H9 (cell line): ENCODE measurements around the gene THY1. TPM values are rescaled to one million over a fixed set of nuclear protein-coding genes. Genes with fewer than 3 reads are reported as not detected.

Source experiments
- DNase-seq: peaks from one replicate; pipeline ENCODE4 v3.0.0-alpha.2; 2017
- H2AFZ ChIP-seq: one replicate; pipeline ENCODE4 v1.6.1; 2013; ENCODE audit warnings: mild to moderate bottlenecking, low read length, control low read depth, moderate library complexity
- H2AK5ac ChIP-seq: 2 replicates; pipeline ENCODE4 v1.6.1; 2013; ENCODE audit warnings: low read length, control low read depth, mixed read lengths; ENCODE audit not compliant: insufficient read length
- H2BK120ac ChIP-seq: one replicate; pipeline ENCODE4 v1.6.1; 2013; ENCODE audit warnings: low read depth, mild to moderate bottlenecking, low read length, control low read depth, inconsistent platforms; ENCODE audit not compliant: poor library complexity, severe bottlenecking
- H2BK12ac ChIP-seq: 2 replicates; pipeline ENCODE4 v1.6.1; 2013; ENCODE audit warnings: low read length, control low read depth, mixed read lengths, low read depth; ENCODE audit not compliant: insufficient read length
- H2BK15ac ChIP-seq: 2 replicates; pipeline ENCODE4 v1.6.1; 2013; ENCODE audit warnings: low read depth, low read length, control low read depth
- H2BK20ac ChIP-seq: one replicate; pipeline ENCODE4 v1.6.1; 2013; ENCODE audit warnings: low read depth, mild to moderate bottlenecking, low read length, control low read depth, inconsistent platforms; ENCODE audit not compliant: poor library complexity, severe bottlenecking
- H2BK5ac ChIP-seq: 2 replicates; pipeline ENCODE4 v1.6.1; 2013; ENCODE audit warnings: low read length, control low read depth, mixed read lengths; ENCODE audit not compliant: insufficient read length
- H3K14ac ChIP-seq: 2 replicates; pipeline ENCODE4 v1.6.1; 2013; ENCODE audit warnings: low read length, control low read depth; ENCODE audit not compliant: insufficient read depth
- H3K18ac ChIP-seq: 2 replicates; pipeline ENCODE4 v1.6.1; 2013; ENCODE audit warnings: low read depth, mild to moderate bottlenecking, mixed read lengths, low read length, control low read depth; ENCODE audit not compliant: insufficient read length
- H3K23ac ChIP-seq: 2 replicates; pipeline ENCODE4 v1.6.1; 2013; ENCODE audit warnings: low read length, control low read depth, mixed read lengths, low read depth; ENCODE audit not compliant: insufficient read length
- H3K23me2 ChIP-seq: 2 replicates; pipeline ENCODE4 v1.6.1; 2013; ENCODE audit warnings: low read depth, mild to moderate bottlenecking, mixed read lengths, low read length, control low read depth; ENCODE audit not compliant: insufficient read length, poor library complexity, severe bottlenecking
- H3K27ac ChIP-seq: 2 replicates; pipeline ENCODE4 v1.5.1; 2013; ENCODE audit warnings: low read length, control low read depth, mixed read lengths, low read depth; ENCODE audit not compliant: insufficient read length
- H3K27me3 ChIP-seq: 2 replicates; pipeline ENCODE4 v1.6.1; 2013; ENCODE audit warnings: low read length, control low read depth, inconsistent platforms; ENCODE audit not compliant: insufficient read depth
- H3K4ac ChIP-seq: 2 replicates; pipeline ENCODE4 v1.6.1; 2013; ENCODE audit warnings: low read depth, mild to moderate bottlenecking, control low read depth, inconsistent platforms, low read length, moderate library complexity
- H3K4me1 ChIP-seq: 2 replicates; pipeline ENCODE4 v1.6.1; 2013; ENCODE audit warnings: low read length, control low read depth, inconsistent platforms; ENCODE audit not compliant: insufficient read depth
- H3K4me2 ChIP-seq: 2 replicates; pipeline ENCODE4 v1.6.1; 2013; ENCODE audit warnings: low read length, control low read depth, mixed read lengths; ENCODE audit not compliant: insufficient read length, insufficient read depth
- H3K56ac ChIP-seq: 2 replicates; pipeline ENCODE4 v1.6.1; 2013; ENCODE audit warnings: low read depth, mild to moderate bottlenecking, mixed read lengths, low read length, control low read depth; ENCODE audit not compliant: insufficient read length
- H3K79me1 ChIP-seq: 2 replicates; pipeline ENCODE4 v1.6.1; 2013; ENCODE audit warnings: low read depth, mild to moderate bottlenecking, moderate library complexity, low read length, control low read depth, inconsistent platforms; ENCODE audit not compliant: insufficient read depth, poor library complexity, severe bottlenecking
- H3K79me2 ChIP-seq: 2 replicates; pipeline ENCODE4 v1.6.1; 2013; ENCODE audit warnings: low read length, control low read depth, inconsistent platforms; ENCODE audit not compliant: insufficient read depth
- H3K9ac ChIP-seq: 2 replicates; pipeline ENCODE4 v1.6.1; 2013; ENCODE audit warnings: low read length, control low read depth, mixed read lengths; ENCODE audit not compliant: insufficient read length; ENCODE audit errors: extremely low read depth
- H3K9me3 ChIP-seq: one replicate; pipeline ENCODE4 v1.6.1; 2013; ENCODE audit warnings: low read depth, low read length, inconsistent platforms; ENCODE audit not compliant: control insufficient read depth
- H3T11ph ChIP-seq: one replicate; pipeline ENCODE4 v1.6.1; 2013; ENCODE audit warnings: mild to moderate bottlenecking, low read length, control low read depth, inconsistent platforms
- H4K20me1 ChIP-seq: one replicate; pipeline ENCODE4 v1.6.1; 2013; ENCODE audit not compliant: control insufficient read depth, insufficient read length, insufficient read depth
- H4K5ac ChIP-seq: 2 replicates; pipeline ENCODE4 v1.6.1; 2013; ENCODE audit warnings: low read depth, mild to moderate bottlenecking, mixed read lengths, low read length, control low read depth; ENCODE audit not compliant: insufficient read length
- H4K8ac ChIP-seq: replicated peaks from 2 replicates; pipeline ENCODE4 v1.6.1; 2013; ENCODE audit warnings: low read length, control low read depth, mixed read lengths, low read depth; ENCODE audit not compliant: insufficient read length
- H4K91ac ChIP-seq: 2 replicates; pipeline ENCODE4 v1.6.1; 2013; ENCODE audit warnings: low read depth, mild to moderate bottlenecking, moderate library complexity, mixed read lengths, low read length, control low read depth; ENCODE audit not compliant: insufficient read length
- H3K27ac Mint-ChIP-seq, 3 experiments: 2 replicates in 2 of 3; 3 replicates in 1 of 3; pipeline ENCODE4 v1.8.0; 2020 to 2021; ENCODE audit warnings: mixed read lengths in 3 of 3, mild to moderate bottlenecking in 1 of 3, moderate library complexity in 1 of 3
- H3K27me3 Mint-ChIP-seq: 2 replicates; pipeline ENCODE4 v1.8.0; 2021; ENCODE audit warnings: low read depth, mild to moderate bottlenecking, moderate library complexity, mixed read lengths
- H3K36me3 Mint-ChIP-seq, 3 experiments: 2 replicates in 2 of 3; 3 replicates in 1 of 3; pipeline ENCODE4 v1.8.0; 2020 to 2021; ENCODE audit warnings: low read depth in 3 of 3, mixed read lengths in 3 of 3; ENCODE audit not compliant: insufficient read depth in 1 of 3
- H3K4me1 Mint-ChIP-seq, 2 experiments: 2 replicates each; pipeline ENCODE4 v1.8.0; 2020; ENCODE audit warnings: mixed read lengths in 2 of 2
- H3K4me3 Mint-ChIP-seq, 2 experiments: 2 replicates in 1 of 2; 3 replicates in 1 of 2; pipeline ENCODE4 v1.8.0; 2020 to 2021; ENCODE audit warnings: mild to moderate bottlenecking in 2 of 2, mixed read lengths in 2 of 2, moderate library complexity in 1 of 2
- H3K9me3 Mint-ChIP-seq, 2 experiments: 2 replicates in 1 of 2; 3 replicates in 1 of 2; pipeline ENCODE4 v1.8.0; 2020; ENCODE audit warnings: mild to moderate bottlenecking in 2 of 2, mixed read lengths in 2 of 2, moderate library complexity in 1 of 2
- WGBS: extraction: QIAGEN DNeasy Blood & Tissue Kit; methylation state at CpG from one replicate; pipeline ENCODE4 v1.1.7; 2013; ENCODE audit warnings: missing lambda C conversion rate, low lambda C conversion rate, mixed read lengths; ENCODE audit not compliant: insufficient read length; ENCODE audit errors: extremely low coverage; 5-methylcytosine and 5-hydroxymethylcytosine counted together
- total RNA-seq: library from RNA; stranded (reverse); gene quantifications from 2 replicates; pipeline ENCODE4 v1.2.1, GENCODE V29; 2021
- TF ChIP-seq, protein P1 (sequence below): fragments of 200-600 bp; sonication (generic); conservative IDR thresholded peaks from 3 replicates; pipeline ENCODE4 v1.8.0; 2021; ENCODE audit warnings: antibody characterized with exemption, mild to moderate bottlenecking

Gene THY1
- total RNA-seq, 1 experiment from 2014 or later: 176 TPM

GRCh38 chr11:119460097-119460496, 37.1 kb upstream of the THY1 start:
- no peaks in the 10 kb centered on the region; a peak in 1 of 5 replicates for H3K9me3 Mint-ChIP-seq
- no peak overlapping the region for H3K27ac ChIP-seq

More at GRCh38 chr11:119460097-119460496, 37.1 kb upstream of the THY1 start:
- H2BK20ac ChIP-seq: no peak overlapping the region
- Mint-ChIP-seq H3K4me1 (peaks cover 26 to 33% of the 10 kb centered on the region in 2 experiments), H3K4me3 (no peak overlapping the region; a peak in 1 of 5 replicates), H3K36me3 (no peaks in the 10 kb centered on the region), H3K27me3 (peaks cover 2% of the 10 kb centered on the region), H3K27ac (0 out of 7 replicates have a peak overlapping the region, but pooled peaks of 1 of the 3 experiments have one; percentile 4)
- no peak overlapping the region for H2BK5ac ChIP-seq
- no peak overlapping the region for H3K23ac ChIP-seq
- no peaks in the 10 kb centered on the region for H3K23me2 ChIP-seq
- no peaks in the 10 kb centered on the region for H3K27me3 ChIP-seq
- H3T11ph ChIP-seq: no peak overlapping the region
- no peaks in the 10 kb centered on the region for H3K79me2 ChIP-seq
- no peak overlapping the region for H3K56ac ChIP-seq
- H3K14ac ChIP-seq: no peak overlapping the region
- H3K4me1 ChIP-seq: peaks cover 7% of the 10 kb centered on the region; the same call in 1 of the 2 replicates
- H4K8ac ChIP-seq: no peak overlapping the region
- H4K20me1 ChIP-seq: no peaks in the 10 kb centered on the region
- no peak overlapping the region for H3K9ac ChIP-seq
- no peak overlapping the region for H4K91ac ChIP-seq
- H2BK12ac ChIP-seq: no peak overlapping the region
- no CpG with 5 or more reads among the region's 11 CpGs for WGBS
- no peaks in the 10 kb centered on the region for H3K9me3 ChIP-seq
- DNase-seq: peak; percentile 37
- H3K4me2 ChIP-seq: no peak overlapping the region
- H3K18ac ChIP-seq: no peak overlapping the region
- TF ChIP-seq, protein P1, sequence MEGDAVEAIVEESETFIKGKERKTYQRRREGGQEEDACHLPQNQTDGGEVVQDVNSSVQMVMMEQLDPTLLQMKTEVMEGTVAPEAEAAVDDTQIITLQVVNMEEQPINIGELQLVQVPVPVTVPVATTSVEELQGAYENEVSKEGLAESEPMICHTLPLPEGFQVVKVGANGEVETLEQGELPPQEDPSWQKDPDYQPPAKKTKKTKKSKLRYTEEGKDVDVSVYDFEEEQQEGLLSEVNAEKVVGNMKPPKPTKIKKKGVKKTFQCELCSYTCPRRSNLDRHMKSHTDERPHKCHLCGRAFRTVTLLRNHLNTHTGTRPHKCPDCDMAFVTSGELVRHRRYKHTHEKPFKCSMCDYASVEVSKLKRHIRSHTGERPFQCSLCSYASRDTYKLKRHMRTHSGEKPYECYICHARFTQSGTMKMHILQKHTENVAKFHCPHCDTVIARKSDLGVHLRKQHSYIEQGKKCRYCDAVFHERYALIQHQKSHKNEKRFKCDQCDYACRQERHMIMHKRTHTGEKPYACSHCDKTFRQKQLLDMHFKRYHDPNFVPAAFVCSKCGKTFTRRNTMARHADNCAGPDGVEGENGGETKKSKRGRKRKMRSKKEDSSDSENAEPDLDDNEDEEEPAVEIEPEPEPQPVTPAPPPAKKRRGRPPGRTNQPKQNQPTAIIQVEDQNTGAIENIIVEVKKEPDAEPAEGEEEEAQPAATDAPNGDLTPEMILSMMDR: no peak
- H4K5ac ChIP-seq: no peak overlapping the region
- H2BK15ac ChIP-seq: no peak overlapping the region
- H2AFZ ChIP-seq: no peak overlapping the region
- peak overlapping the region; percentile 5 for H2BK120ac ChIP-seq
- no peaks in the 10 kb centered on the region for H3K79me1 ChIP-seq
- H2AK5ac ChIP-seq: no peak overlapping the region
- no peak overlapping the region for H3K4ac ChIP-seq
